Thyroid gland (tissue), 4 donors: ENCODE results near the gene WNK1.

ENCODE experiments used
- POLR2A ChIP-seq, 2 donors: fragments of 450-650 bp; IDR thresholded peaks; one replicate each; pipeline ENCODE4 v1.6.1; 2017; ENCODE audit warnings: antibody characterized with exemption in 2 of 2, mild to moderate bottlenecking in 2 of 2, moderate library complexity in 1 of 2
- TF ChIP-seq, protein P1 (sequence below), 6 experiments: fragments of 200-600 bp in 3 of 6; fragments of 450-650 bp in 3 of 6; sonication (generic) in 3 of 6; IDR thresholded peaks; one replicate each; pipeline ENCODE4 v1.5.1; 2016 to 2019; ENCODE audit warnings: antibody characterized with exemption in 6 of 6, mild to moderate bottlenecking in 2 of 6, inconsistent platforms in 1 of 6, moderate library complexity in 1 of 6

DNA sequence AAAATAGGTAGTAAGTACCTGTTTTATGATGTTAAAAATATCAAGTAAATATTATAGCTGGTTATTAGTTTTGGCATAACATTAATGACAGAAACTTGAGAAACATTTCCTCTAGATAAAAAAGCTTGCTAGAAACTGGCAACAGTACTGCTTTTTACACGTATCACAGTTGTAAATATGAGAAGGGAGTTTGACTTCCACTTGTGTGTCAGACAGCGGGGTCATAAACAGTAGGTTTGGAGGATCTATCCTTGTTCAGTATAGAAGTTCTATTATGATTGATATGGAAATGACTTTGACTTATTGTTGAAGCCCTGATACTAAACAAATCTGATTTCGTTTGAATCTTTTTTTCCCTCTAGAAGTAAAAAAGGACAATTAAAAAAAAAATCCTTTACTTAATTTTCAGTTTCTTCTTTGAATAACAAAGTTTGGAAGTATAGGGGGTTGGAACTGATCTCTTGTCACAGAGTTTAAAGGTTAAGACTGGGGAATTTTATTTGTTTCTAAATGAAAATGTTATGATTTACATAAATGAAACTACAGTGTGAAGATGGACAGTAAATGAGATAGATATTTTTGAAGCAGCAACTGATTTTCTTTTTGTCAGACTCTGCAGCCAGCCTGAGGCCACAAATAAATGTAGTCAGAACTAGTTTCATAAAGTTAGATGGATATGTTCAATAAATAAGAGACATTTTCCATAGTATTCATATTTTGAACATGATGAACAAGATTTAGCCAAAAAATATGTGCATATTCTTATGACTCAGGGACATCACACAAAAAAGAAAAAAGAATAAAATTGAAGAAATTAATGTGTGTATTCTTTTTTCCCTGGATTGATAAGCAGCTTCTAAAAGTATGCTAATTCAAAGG, 50.1 kb downstream of the WNK1 start:
- TF ChIP-seq, protein P1, sequence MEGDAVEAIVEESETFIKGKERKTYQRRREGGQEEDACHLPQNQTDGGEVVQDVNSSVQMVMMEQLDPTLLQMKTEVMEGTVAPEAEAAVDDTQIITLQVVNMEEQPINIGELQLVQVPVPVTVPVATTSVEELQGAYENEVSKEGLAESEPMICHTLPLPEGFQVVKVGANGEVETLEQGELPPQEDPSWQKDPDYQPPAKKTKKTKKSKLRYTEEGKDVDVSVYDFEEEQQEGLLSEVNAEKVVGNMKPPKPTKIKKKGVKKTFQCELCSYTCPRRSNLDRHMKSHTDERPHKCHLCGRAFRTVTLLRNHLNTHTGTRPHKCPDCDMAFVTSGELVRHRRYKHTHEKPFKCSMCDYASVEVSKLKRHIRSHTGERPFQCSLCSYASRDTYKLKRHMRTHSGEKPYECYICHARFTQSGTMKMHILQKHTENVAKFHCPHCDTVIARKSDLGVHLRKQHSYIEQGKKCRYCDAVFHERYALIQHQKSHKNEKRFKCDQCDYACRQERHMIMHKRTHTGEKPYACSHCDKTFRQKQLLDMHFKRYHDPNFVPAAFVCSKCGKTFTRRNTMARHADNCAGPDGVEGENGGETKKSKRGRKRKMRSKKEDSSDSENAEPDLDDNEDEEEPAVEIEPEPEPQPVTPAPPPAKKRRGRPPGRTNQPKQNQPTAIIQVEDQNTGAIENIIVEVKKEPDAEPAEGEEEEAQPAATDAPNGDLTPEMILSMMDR (IDR thresholded peaks at IDR 0.05): no peak
- no peak for TF ChIP-seq POLR2A (IDR thresholded peaks at IDR 0.05)
